Esophagus squamous epithelium (tissue), 4 donors: Measurements from ENCODE around the gene BEX3.

Experiments
- CTCF ChIP-seq, 6 experiments: fragments of 450-650 bp in 4 of 6; fragments of 200-600 bp in 2 of 6; sonication (generic) in 2 of 6; IDR thresholded peaks; one replicate each; pipeline ENCODE4 v1.5.1; 2016 to 2019; ENCODE audit warnings: antibody characterized with exemption in 6 of 6, mild to moderate bottlenecking in 4 of 6, moderate library complexity in 4 of 6
- POLR2A ChIP-seq, 4 donors: fragments of 450-650 bp; IDR thresholded peaks; one replicate each; pipeline ENCODE4 v1.6.1; 2017; ENCODE audit warnings: antibody characterized with exemption in 4 of 4, mild to moderate bottlenecking in 4 of 4, moderate library complexity in 3 of 4

DNA sequence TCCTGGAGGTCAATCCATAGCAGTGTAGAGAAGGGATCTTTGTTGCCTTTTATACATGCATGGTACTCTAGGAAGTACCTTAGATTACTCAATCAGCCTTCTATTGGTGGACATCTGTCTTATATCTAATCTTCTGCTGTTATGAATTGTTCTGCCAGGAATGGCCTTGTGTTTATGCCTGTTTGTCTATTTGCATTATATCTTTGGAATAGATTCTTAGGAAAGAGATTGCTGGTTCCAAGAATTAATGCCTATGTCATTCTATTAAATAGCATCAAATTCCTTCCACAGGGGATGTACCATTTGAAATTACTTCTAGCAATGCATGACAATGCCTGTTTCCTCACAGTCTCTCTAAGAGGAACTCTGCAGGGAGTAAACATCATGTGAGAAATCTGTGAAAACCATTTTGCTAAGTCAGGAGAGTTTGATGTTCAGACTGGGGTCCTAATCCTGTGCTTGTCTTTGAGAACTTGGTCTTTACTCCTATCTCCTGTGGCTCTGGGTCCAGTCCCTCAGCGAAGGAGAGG is 42.5 kb downstream of the BEX3 start:
- no peak for TF ChIP-seq CTCF (IDR thresholded peaks at IDR 0.05)
- TF ChIP-seq POLR2A (IDR thresholded peaks at IDR 0.05) = no peak
